A549 (cell line): ENCODE results near the gene CHCHD6.

Experiments
- BHLHE40 ChIP-seq: IDR thresholded peaks from 2 replicates; pipeline ENCODE4 v1.6.1; 2012; ENCODE audit warnings: low read depth, low read length, inconsistent platforms
- CBX2 ChIP-seq: fragments of 200-600 bp; sonication (generic); IDR thresholded peaks from 2 replicates; pipeline ENCODE4 v1.6.1; 2016; ENCODE audit warnings: low read depth, mild to moderate bottlenecking, borderline replicate concordance
- CBX8 ChIP-seq: fragments of 200-600 bp; sonication (generic); IDR thresholded peaks from 2 replicates; pipeline ENCODE4 v1.6.1; 2016
- CHD4 ChIP-seq: fragments of 200-600 bp; sonication (generic); IDR thresholded peaks from 2 replicates; pipeline ENCODE4 v1.6.1; 2016; ENCODE audit warnings: antibody characterized with exemption, mild to moderate bottlenecking, borderline replicate concordance
- CTCF ChIP-seq: fragments of >200 bp; sonication (Bioruptor Twin); formaldehyde crosslinking; IDR thresholded peaks from 3 replicates; pipeline ENCODE4 v1.5.1; 2016
- EP300 ChIP-seq, 2 experiments: fragments of >200 bp; sonication (Bioruptor Twin); formaldehyde crosslinking; IDR thresholded peaks; 2 replicates in 1 of 2; 3 replicates in 1 of 2; pipeline ENCODE4 v1.6.1; 2016 to 2017
- FOSB ChIP-seq: fragments of 250-450 bp; sonication (Bioruptor Pico); IDR thresholded peaks from 2 replicates; pipeline ENCODE4 v1.5.0; 2020; ENCODE audit warnings: mild to moderate bottlenecking, moderate library complexity
- HMGXB4 ChIP-seq: fragments of 250-450 bp; sonication (Bioruptor Pico); IDR thresholded peaks from 2 replicates; pipeline ENCODE4 v1.5.0; 2021; ENCODE audit warnings: mild to moderate bottlenecking, moderate library complexity, borderline replicate concordance
- HOXB13 ChIP-seq: fragments of 250-450 bp; sonication (Bioruptor Pico); IDR thresholded peaks from 2 replicates; pipeline ENCODE4 v1.5.0; 2020; ENCODE audit warnings: low read depth, mild to moderate bottlenecking, moderate library complexity
- KDM5A ChIP-seq: fragments of 200-600 bp; sonication (generic); IDR thresholded peaks from 2 replicates; pipeline ENCODE4 v1.6.1; 2016; ENCODE audit warnings: antibody characterized with exemption, mild to moderate bottlenecking
- NFE2L2 ChIP-seq: fragments of 150-350 bp; conservative IDR thresholded peaks from 2 replicates; pipeline ENCODE4 v1.6.1; 2014; ENCODE audit warnings: low read length
- POLR2A ChIP-seq: IDR thresholded peaks from 2 replicates; pipeline ENCODE4 v1.6.1; 2012; ENCODE audit warnings: mild to moderate bottlenecking, low read length
- RAD21 ChIP-seq, 2 experiments: fragments of >200 bp in 1 of 2; sonication (Bioruptor Twin) in 1 of 2; formaldehyde crosslinking in 1 of 2; IDR thresholded peaks in 1 of 2; conservative IDR thresholded peaks in 1 of 2; 2 replicates in 1 of 2; 3 replicates in 1 of 2; pipeline ENCODE4 v1.6.1; 2012 to 2018; ENCODE audit warnings: inconsistent platforms in 1 of 2
- RFX5 ChIP-seq: fragments of 450-650 bp; IDR thresholded peaks from 2 replicates; pipeline ENCODE4 v1.7.1; 2014; ENCODE audit warnings: antibody characterized with exemption, mild to moderate bottlenecking, moderate library complexity

GRCh38 chr3:126990890-126991289 is 286.9 kb downstream of the CHCHD6 start:
- TF ChIP-seq POLR2A (no peak), CTCF (no peak), FOSB (no peak), HMGXB4 (CRISPR knock-in tag) (no peak), CBX8 (no peak), NFE2L2 (no peak), CBX2 (no peak), EP300 (IDR thresholded peaks at IDR 0.05) (no peak), RAD21 (conservative IDR thresholded peaks at IDR 0.05 in 1 of 2, IDR thresholded peaks at IDR 0.05 in 1 of 2) (no peak), HOXB13 (CRISPR knock-in tag) (no peak), KDM5A (no peak), BHLHE40 (no peak), RFX5 (no peak), CHD4 (no peak)
